HG02763 (cell line): ENCODE measurements around the gene ADAP1.
"Not testable (repeated sequence)": the region's sequence is repeated elsewhere in the genome, so short reads cannot be mapped to it uniquely, and the experiment has no call there.

Experiments used
- ATAC-seq: cut with Tn5 transposase; IDR thresholded peaks from one replicate; pipeline ENCODE4 v1.9.1; 2021; ENCODE audit warnings: mild to moderate bottlenecking, moderate library complexity; ENCODE audit not compliant: unreplicated experiment

The ADAP1 gene

DNA sequence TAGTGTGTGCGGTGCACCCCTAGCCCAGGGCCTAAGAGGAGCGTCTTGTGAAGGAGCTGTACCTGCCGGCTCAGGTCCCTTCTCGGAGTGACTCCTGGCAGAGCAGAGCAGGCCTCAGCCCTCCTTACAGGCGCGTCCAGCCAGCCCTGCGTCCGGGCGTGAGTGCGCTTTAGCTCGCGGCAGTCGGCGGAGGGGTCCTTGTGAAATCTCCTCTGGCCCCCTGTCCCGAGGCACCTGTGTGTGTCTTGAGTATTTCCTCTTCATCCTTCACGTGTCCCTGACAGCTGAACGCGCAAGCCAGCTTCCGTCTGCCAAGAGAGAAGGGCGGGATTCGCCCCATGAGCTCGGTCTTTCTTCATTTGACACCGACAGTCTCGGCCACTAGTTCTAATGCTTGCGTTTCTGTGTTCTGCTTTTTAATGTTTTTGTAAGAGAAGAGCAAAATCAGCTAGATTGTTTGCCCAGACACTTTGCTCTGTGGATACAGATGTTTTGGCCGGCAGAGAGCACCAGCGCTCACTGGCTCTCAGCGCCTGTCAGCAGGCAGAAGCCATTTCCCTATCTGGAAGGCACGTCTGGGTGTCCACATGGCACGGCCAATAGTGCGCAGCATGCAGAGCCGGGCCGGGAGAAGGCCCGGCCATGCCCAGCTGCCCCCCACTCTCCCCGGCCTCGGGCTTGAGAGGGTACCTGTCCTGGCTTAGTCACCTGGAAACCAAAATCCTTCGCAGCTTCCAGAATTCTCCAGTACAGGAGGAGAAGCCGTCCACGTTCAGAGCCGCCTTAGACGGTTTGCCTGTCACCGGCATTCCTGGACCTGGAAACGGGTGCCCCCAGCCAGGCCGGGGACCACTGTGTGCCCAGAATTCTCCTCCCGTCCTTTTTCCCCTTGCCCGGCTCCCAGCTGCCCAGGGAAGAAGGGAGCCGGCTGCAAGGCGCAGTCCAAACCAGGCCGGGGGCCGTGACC is 71.1 kb downstream of the ADAP1 start:
- no peak for ATAC-seq

DNA sequence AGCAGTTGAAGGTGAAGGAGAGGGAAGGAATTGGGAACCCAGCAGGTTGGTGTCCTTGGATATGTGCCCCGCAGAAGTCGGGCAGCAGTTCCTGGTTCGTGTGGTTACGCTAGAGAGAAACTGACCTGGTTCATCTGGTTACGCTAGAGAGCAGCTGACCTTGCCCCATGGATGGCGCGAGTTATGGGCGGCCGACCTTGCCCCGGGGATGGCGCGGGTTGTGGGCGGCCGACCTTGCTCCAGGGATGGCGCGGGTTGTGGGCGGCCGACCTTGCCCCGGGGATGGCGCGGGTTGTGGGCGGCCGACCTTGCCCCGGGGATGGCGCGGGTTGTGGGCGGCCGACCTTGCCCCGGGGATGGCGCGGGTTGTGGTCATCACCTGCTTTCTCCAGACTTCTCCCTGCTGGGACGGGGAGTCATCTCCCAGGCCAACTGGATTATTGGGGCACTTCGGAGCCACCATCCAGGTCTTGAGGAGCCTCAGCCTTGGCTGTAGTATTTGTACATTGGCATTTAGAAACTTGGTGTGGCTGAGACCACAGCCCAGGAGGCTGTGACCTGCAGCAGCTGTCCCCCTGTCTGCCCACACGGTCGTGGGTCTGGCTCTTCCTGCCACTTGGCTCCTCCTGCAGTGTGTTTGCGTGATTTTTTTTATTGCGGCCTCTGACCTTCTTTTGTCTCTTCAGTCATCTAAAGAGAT is 72.0 kb downstream of the ADAP1 start:
- no peak for ATAC-seq

GRCh38 chr7:881441-882234 is 72.8 kb downstream of the ADAP1 start:
- ATAC-seq: no peak

- no peak for ATAC-seq
Observed at GRCh38 chr7:880450-880849, 74.0 kb downstream of the ADAP1 start.

DNA sequence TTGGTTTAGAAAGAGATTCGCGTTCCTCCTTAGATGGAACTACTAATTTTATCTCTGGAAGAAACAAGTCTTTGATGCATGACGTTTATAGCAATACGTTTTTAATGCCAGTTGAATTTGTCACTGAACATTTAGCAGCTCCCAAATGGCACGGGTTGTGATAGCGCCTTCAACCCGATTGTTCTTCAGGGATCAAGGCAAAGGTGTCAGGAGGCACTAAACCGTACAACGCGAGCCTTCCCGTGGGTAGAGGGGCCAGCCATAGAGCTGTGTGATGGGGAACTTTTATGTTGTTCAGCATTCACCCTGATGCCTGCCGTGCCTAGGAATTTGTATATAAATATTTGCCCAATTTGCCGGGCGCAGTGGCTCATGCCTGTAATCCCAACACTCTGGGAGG is 74.8 kb downstream of the ADAP1 start:
- no peak for ATAC-seq

DNA sequence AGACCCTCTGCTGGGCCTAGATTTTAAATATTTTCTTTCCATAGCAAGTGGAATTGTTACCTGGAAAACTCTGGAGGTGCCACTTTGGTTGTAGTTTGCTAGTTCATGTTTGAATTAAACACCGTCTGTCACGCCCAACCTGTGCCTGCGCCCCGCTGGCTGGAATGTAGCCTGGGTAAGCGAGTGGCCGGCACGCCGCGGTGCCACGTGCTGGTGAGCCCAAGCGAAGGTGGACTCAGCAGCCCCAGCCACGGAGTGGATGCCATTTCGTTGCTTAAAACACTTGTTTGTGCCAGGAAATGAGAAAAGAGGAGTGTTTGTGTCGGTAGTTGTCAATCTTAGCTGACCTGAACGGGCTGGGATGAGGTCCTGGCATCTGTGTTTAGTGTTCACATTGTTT is 75.4 kb downstream of the ADAP1 start:
- ATAC-seq: no peak

DNA sequence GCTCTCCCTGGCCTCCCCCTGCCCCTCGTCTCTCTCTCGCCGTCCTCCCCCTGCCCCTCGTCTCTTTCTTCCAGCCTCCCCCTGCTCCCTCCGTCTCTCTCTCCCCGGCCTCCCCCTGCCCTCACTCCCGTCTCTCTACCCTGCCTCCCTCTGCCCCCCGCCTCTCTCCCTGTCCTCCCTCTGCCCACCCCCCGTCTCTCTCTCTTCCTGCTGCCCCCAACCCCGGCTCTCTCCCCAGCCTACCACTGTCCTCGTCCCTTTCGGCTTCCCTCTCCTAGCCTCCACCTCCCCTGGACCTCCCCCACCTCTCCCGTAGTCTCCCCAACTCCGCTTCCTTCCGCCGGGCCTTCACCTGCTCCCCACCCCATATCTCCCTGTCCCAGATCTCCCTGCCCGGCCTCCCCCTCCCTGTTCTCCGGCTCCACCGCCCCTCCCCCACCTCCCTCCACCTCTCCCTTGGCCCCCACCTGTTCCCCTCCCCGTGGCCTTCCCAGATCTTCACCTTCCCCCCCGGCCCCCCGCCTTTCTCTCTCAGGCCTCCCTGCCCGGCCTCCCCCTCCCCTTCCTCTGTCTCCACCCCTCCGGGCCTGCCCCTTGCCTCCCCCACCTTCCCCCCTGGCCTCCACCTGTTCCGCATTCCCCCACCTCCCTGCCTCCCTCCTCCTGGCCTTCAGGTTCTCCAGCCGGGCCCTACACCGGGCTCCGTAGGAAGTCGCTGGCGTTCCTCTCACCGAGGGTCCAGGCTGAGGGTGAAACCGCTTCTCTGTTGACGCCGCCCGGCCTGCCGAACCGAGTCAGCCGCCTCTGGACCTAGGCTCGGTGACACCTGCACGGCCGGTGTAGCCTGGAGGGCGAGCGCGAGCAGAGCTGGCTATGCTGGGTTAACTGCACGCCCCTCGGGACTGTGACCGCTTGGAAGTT is 76.9 kb downstream of the ADAP1 start:
- no peak for ATAC-seq

GRCh38 chr7:876972-877311 is 77.5 kb downstream of the ADAP1 start:
- peak; percentile 24 for ATAC-seq

DNA sequence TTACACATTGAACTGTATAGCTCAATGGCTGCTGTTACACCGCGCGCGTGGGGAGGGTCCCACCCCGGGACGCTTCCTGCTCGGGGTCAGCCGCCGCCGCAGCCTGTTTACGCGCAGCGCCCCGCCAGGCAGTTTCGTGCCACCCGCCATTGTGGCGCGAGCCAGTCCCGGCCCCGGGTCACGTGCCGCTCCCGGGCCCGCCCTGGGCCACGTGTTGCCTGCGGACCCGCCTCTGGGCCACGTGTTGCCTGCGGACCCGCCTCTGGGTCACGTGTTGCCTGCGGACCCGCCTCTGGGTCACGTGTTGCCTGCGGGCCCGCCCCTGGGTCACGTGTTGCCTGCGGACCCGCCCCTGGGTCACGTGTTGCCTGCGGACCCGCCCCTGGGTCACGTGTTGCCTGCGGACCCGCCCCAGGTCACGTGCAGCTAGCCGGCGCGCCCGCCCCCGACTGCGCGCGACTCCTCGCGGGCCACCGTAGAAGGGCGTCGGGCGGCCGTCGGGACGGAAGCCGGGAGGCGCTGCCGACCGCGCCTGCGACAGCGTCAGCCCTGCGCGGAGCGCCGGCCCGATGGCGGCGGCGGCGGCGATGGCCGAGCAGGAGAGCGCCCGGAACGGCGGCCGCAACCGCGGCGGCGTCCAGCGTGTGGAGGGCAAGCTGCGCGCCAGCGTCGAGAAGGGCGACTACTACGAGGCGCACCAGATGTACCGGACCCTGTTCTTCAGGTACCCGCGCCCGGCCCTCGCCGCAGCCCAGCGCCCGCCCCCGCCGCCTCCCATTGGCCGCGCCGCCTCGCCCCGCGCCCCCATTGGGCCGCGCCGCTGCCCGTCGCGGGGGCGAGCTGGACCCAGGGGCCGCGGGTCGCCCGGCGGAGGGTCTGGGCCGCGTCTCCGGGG is 78.2 kb downstream of the ADAP1 start, which contains the start of gene GET4:
TSS of gene GET4 (plus strand) at position 478 of the 895 bp plus-strand sequence. CDS start at position 570, 92 bp downstream.
- ATAC-seq: peak; percentile 75

GRCh38 chr7:875476-876076 is 78.9 kb downstream of the ADAP1 start:
- no peak for ATAC-seq

DNA sequence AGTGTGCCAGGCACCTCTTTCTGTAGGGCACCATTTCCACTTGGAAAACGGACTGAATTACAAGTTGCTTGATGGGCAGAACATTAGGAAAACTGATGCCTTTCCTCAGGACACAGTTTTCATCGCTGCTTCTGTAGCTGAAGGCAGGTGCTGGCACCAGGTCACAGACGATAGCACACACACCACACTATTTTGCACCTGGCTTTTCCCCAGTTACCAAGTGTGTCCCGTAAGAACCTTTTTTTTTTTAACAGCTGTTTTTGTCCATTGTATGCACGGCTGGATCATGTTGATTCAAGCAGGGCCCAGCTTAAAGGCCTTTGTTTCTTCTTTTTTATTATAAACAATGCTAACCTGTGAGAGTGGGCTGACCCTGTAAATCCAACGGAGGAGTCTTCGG is 79.4 kb downstream of the ADAP1 start:
- ATAC-seq: no peak

DNA sequence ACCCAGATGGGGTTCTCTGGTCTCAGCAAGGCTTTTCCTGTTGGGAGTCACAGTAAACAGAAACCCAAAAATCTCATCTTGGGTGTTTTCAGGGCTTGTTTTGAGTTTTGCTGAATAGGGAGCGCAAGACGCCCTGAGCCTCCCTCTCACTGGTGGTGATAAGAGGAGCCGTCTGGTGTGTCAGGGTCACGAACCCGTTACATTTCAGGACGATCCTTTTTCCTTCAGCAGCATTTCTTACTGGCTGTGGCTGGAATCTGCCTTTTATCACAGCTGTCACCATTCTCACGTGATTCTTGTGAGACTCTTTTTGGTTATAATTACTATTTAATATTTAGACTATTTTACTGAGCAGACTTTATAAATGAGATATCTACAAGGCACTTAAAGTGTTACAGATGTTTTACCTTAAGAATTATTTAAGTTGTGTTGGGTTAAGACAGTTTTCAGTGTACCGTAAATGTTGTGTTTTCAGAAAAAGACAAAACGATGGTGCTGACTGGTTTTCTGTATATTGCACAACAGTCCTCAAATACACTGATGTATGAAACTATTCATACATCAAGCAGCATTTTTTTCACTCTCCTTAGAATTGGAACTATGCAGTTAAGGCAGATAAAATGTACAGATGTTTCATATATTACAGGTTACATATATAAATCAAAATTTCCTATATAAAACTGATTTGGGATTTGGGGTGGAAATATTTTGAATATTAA is 80.3 kb downstream of the ADAP1 start:
- ATAC-seq: no peak

DNA sequence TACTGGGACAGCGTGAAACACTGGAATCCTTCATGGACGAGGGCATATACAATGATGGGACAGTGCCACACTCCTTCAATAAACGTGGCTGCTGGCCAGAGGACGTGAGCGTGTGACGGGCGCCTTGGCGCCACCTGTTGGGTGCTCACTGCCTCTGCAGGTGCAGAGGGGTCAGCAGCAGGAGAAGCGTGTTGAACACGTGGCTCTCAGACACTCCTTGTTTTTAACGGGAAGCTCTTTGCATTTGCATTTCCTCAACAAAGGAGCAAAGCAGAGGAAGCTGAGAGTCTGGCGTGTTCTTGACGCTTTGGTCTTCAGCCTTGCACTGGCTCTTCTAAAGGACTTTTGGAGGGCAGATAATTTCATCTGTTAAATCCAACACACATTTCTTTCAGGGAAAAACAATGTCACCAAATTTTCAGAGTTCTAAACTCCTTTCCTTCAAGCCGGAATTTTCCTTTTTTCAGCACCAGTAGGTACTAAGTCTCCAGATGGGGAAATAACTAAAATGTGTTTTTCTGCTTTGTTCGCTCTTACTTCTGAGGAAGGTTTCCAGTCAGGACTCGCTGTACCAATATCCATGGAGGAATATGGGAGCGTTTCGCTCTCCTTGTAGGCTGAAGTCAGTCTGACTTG is 81.0 kb downstream of the ADAP1 start:
- ATAC-seq: no peak

DNA sequence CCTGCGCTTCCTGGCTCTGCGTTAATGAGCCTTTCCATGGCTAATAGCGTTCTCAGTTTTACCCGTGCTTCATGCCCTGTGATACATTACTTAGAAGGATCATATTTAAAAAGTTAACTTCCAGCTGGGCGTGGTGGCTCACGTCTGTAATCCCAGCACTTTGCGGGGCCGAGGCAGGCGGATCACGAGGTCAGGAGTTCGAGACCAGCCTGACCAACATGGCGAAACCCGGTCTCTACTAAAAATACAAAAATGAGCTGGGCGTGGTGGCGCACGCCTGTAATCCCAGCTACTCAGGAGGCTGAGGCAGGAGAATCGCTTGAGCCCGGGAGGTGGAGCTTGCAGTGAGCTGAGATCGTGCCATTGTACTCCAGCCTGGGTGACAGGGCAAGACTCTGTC is 81.8 kb downstream of the ADAP1 start:
- not testable (repeated sequence) for ATAC-seq

- ATAC-seq: no peak
Observed at GRCh38 chr7:871900-872537, 82.5 kb downstream of the ADAP1 start.

DNA sequence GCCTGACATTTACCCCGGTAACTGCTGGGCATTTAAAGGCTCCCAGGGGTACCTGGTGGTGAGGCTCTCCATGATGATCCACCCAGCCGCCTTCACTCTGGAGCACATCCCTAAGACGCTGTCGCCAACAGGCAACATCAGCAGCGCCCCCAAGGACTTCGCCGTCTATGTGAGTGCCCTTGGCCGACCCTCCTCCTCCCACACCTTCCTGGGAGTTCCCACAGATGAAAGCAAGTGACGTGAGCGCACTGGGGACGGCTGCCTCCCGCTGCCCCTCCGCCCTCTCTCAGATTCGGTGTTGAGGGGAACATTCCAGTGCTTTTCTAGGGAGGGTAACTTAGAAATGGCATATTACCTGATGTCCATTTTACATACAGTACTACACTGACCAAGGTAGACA is 85.1 kb downstream of the ADAP1 start:
- ATAC-seq: no peak

DNA sequence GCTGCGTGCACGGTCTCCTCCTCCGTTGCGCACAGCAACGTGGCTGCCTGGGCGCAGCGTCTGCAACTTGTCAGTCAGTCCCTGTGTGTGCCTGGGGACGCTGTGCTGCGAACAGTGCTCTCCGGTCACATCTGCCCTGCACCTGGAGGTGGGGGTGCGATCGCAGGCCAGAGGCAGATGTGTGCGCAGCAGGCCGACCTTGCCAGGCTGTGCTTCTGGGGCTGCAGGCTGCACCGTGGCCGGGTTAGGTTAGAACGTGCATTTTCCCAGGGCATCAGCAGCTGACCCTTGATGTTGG is 86.3 kb downstream of the ADAP1 start:
- no peak for ATAC-seq
